Gastrocnemius medialis (tissue), 4 donors: ENCODE results near the gene RNASEL. TPM values are rescaled to one million over a fixed set of nuclear protein-coding genes. Genes with fewer than 3 reads are reported as not detected.
"Not testable (repeated sequence)": the region's sequence is repeated elsewhere in the genome, so short reads cannot be mapped to it uniquely, and the experiment has no call there.

Experiments
- ATAC-seq, 2 donors: fragments of 150-250 bp; one replicate each; pipeline ENCODE4 v1.9.1; 2016
- DNase-seq, 2 donors: peaks; one replicate each; pipeline ENCODE4 v3.0.0-alpha.2; 2019
- H3K27ac ChIP-seq, 4 donors: fragments of 200-600 bp; sonication (generic); 1 replicate in 1 of 4; 2 replicates in 3 of 4; pipeline ENCODE4 v1.5.1; 2016 to 2018; ENCODE audit warnings: mild to moderate bottlenecking in 2 of 4, moderate library complexity in 1 of 4
- H3K27me3 ChIP-seq, 3 donors: fragments of 200-600 bp; sonication (generic) in 2 of 3; 1 replicate in 1 of 3; 2 replicates in 2 of 3; pipeline versions ENCODE4 v1.5.1 to v1.6.0; 2016 to 2019; ENCODE audit warnings: mild to moderate bottlenecking in 1 of 3, moderate library complexity in 1 of 3
- H3K36me3 ChIP-seq, 2 donors: fragments of 200-600 bp; sonication (generic) in 1 of 2; one replicate each; pipeline ENCODE4 v1.5.1; 2017 to 2018
- H3K4me1 ChIP-seq, 2 donors: fragments of 200-600 bp; sonication (generic) in 1 of 2; one replicate each; pipeline ENCODE4 v1.5.1; 2016 to 2017; ENCODE audit warnings: mild to moderate bottlenecking in 2 of 2
- H3K4me3 ChIP-seq, 4 donors: fragments of 200-600 bp; sonication (generic) in 3 of 4; 1 replicate in 1 of 4; 2 replicates in 3 of 4; pipeline ENCODE4 v1.5.1; 2016 to 2019; ENCODE audit warnings: mild to moderate bottlenecking in 2 of 4
- H3K9me3 ChIP-seq, 3 donors: fragments of 200-600 bp; sonication (generic) in 2 of 3; 1 replicate in 1 of 3; 2 replicates in 2 of 3; pipeline ENCODE4 v1.5.1; 2016 to 2019
- POLR2A ChIP-seq, 2 donors: fragments of 450-650 bp; IDR thresholded peaks; one replicate each; pipeline ENCODE4 v1.6.1; 2017; ENCODE audit warnings: antibody characterized with exemption in 2 of 2, mild to moderate bottlenecking in 2 of 2, moderate library complexity in 2 of 2
- in situ Hi-C, 4 donors: fragments of 200-750 bp; cut with MboI; loops; one replicate each; pipeline versions ENCODE4 v1.15.0 to v1.8.0; 2017; ENCODE audit warnings: low sequenced_read_pairs in 4 of 4
- intact Hi-C: fragments of 100-400 bp; cut with DNase I; formaldehyde crosslinking; loops from one replicate; pipeline ENCODE4 v1.15.1; 2023; ENCODE audit warnings: low total_unique reads
- total RNA-seq, 4 donors: library from RNA; depleted of rRNA; stranded (reverse); fragments of >200 nt; gene quantifications; one replicate each; pipeline versions ENCODE4 v1.1.0 to v1.2.3, GENCODE V29; 2016
- TF ChIP-seq, protein P1 (sequence below), 5 experiments: fragments of 450-650 bp in 3 of 5; fragments of 200-600 bp in 2 of 5; sonication (generic) in 2 of 5; IDR thresholded peaks in 4 of 5; conservative IDR thresholded peaks in 1 of 5; 1 replicate in 4 of 5; 2 replicates in 1 of 5; pipeline ENCODE4 v1.5.1; 2016 to 2019; ENCODE audit warnings: antibody characterized with exemption in 5 of 5, mild to moderate bottlenecking in 3 of 5, moderate library complexity in 3 of 5

The RNASEL gene
- total RNA-seq, 4 donors from 2014 or later, result 0.51 to 4.4 (median 2.4) TPM

DNA sequence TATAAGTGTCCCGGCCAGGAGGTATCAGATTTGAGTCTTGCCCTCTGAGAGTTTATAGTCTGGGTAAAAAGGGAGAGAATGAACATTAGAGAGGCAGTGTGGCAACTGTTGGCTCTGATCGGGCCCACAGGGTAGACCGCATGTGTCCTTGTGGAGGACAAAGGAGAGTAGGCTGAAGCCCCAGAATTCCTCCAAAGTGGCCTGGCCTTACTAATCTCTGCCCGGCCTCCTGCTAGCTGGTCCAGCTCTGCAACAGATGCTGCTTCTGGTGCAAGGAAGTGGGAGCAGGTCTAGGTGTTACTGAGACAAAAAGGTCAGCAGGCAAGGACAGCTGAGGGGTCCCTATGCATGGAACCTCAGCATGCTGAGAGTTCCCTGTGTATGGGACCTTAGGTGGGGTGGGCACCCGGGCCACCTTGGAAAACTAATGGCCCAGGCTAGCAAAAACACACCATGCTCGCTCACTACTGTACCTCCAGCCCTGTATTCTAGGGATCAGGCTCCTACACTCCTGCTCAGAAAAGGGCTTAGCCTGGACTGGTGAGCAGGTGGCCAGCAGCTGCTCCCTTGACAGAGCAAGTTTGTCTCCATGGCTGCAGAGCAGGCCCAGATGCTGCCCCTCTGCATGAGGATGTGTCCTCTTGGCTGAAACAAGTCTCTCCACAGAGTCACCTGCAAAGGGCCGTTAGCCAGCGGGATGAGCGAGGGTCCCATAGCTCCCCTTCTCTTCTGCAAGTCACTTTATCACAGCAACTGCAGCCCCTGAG lies 45.4 kb upstream of the RNASEL start:
- in situ Hi-C loops, result no loop called here
- intact Hi-C loops, result no loop called here
- no peak for TF ChIP-seq POLR2A (IDR thresholded peaks at IDR 0.05)
- TF ChIP-seq, protein P1, sequence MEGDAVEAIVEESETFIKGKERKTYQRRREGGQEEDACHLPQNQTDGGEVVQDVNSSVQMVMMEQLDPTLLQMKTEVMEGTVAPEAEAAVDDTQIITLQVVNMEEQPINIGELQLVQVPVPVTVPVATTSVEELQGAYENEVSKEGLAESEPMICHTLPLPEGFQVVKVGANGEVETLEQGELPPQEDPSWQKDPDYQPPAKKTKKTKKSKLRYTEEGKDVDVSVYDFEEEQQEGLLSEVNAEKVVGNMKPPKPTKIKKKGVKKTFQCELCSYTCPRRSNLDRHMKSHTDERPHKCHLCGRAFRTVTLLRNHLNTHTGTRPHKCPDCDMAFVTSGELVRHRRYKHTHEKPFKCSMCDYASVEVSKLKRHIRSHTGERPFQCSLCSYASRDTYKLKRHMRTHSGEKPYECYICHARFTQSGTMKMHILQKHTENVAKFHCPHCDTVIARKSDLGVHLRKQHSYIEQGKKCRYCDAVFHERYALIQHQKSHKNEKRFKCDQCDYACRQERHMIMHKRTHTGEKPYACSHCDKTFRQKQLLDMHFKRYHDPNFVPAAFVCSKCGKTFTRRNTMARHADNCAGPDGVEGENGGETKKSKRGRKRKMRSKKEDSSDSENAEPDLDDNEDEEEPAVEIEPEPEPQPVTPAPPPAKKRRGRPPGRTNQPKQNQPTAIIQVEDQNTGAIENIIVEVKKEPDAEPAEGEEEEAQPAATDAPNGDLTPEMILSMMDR (IDR thresholded peaks at IDR 0.05 in 4 of 5, conservative IDR thresholded peaks at IDR 0.05 in 1 of 5), result no peak
- no peak overlapping the region for H3K4me3 ChIP-seq
- H3K27me3 ChIP-seq, result no peaks in the 10 kb centered on the region
- H3K9me3 ChIP-seq, result no peaks in the 10 kb centered on the region
- ATAC-seq (no peak), DNase-seq (no peak)
- no peaks in the 10 kb centered on the region for H3K4me1 ChIP-seq
- H3K27ac ChIP-seq, result no peak overlapping the region
- no peaks in the 10 kb centered on the region for H3K36me3 ChIP-seq

DNA sequence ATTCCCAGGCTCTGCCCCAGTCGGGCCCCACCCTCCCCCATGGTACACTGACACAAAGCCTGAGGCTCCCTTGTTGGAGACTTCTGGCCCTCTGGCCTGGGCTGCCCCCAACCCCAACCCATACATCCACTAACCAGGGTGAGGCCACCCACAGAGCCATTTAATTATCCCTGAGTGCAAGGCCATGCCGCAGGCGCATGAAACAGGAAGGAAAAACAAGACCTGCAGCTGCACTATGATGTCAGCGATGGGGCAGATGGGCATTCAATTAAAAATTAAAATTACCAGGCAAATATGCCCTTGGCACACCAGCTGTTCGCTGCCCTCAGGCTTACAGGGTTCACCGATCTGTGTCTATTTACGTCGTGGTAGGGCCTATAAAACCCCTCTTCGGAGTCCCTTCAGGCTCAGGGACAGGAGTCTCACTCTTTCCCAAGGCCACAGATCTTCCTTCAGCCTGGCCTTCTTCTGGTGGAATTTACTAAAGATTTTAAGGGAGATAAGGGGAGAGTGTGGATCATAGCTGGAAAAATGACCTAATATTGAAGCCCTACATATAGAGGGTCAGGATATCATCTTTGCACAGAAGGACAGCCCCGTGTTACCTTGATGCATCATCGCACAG lies 44.7 kb upstream of the RNASEL start:
- DNase-seq (no peak), ATAC-seq (no peak)
- TF ChIP-seq, protein P1 (IDR thresholded peaks at IDR 0.05 in 4 of 5, conservative IDR thresholded peaks at IDR 0.05 in 1 of 5), result no peak
- TF ChIP-seq POLR2A (IDR thresholded peaks at IDR 0.05), result no peak

DNA sequence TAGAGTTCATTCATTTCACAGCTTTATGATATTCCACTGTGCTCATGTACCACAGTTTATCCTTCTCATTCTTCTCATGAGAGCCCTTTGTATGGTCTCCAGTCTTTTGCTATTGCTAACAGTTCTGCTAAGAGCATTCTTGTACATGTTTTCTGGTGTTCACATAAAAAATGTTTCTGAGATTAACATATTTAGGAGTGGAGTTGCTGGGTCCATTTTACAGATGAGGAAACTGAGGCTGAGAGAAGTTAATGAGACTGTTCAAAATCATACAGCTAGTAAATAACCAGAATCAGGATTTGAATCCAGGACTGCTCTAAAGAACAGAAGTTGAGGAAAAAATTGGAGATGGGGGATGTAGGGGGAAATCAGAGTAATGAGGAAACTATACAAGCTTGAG lies 44.0 kb upstream of the RNASEL start:
- in situ Hi-C loops (no loop called here), intact Hi-C loops (no loop called here)
- Histone ChIP-seq H3K27ac (no peak overlapping the region), H3K9me3 (no peaks in the 10 kb centered on the region), H3K4me3 (no peak overlapping the region), H3K4me1 (no peaks in the 10 kb centered on the region), H3K27me3 (no peaks in the 10 kb centered on the region), H3K36me3 (no peaks in the 10 kb centered on the region)
- TF ChIP-seq, protein P1 (IDR thresholded peaks at IDR 0.05 in 4 of 5, conservative IDR thresholded peaks at IDR 0.05 in 1 of 5), result no peak
- no peak for TF ChIP-seq POLR2A (IDR thresholded peaks at IDR 0.05)
- DNase-seq (no peak), ATAC-seq (no peak)

More for the DNA sequence above, 44.7 kb upstream of the RNASEL start:
- H3K36me3 ChIP-seq, result no peaks in the 10 kb centered on the region
- no peaks in the 10 kb centered on the region for H3K27me3 ChIP-seq
- intact Hi-C loops (no loop called here), in situ Hi-C loops (no loop called here)
- no peaks in the 10 kb centered on the region for H3K9me3 ChIP-seq
- no peaks in the 10 kb centered on the region for H3K4me1 ChIP-seq
- no peak overlapping the region for H3K4me3 ChIP-seq
- H3K27ac ChIP-seq, result no peak overlapping the region

DNA sequence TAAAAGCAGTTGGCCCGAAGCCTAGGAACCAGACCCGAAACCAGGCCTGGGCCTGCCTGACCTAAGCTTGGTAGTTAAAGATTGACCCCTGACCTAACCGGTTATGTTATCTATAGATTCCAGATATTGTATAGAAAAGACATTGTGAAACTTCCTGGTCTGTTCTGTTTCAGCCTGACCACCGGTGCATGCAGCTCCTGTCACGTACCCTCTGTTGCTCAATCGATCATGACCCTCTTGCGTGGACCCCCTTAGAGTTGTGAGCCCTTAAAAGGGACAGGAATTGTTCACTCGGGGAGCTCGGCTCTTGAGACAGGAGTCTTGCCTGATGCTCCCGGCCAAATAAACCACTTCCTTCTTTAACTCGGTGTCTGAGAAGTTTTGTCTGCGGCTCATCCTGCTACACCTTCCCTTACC lies 43.4 kb upstream of the RNASEL start:
- H3K4me3 ChIP-seq, H3K27ac ChIP-seq, DNase-seq, H3K4me1 ChIP-seq, H3K36me3 ChIP-seq, intact Hi-C loops, H3K27me3 ChIP-seq, ATAC-seq, in situ Hi-C loops, H3K9me3 ChIP-seq: not testable (repeated sequence)

DNA sequence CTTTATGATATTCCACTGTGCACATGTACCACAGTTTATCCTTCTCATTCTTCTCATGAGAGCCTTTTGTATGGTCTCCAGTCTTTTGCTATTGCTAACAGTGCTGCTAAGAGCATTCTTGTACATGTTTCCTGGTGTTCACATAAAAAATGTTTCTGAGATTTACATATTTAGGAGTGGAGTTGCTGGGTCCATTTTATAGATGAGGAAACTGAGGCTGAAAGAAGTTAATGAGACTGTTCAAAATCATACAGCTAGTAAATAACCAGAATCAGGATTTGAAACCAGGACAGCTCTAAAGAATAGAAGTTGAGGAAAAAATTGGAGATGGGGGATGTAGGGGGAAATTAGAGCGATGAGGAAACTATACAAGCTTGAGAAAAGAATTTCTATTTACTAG lies 42.9 kb upstream of the RNASEL start:
- H3K4me1 ChIP-seq, result no peaks in the 10 kb centered on the region
- no peak overlapping the region for H3K4me3 ChIP-seq
- in situ Hi-C loops, result no loop called here
- no peaks in the 10 kb centered on the region for H3K9me3 ChIP-seq
- DNase-seq (no peak), ATAC-seq (no peak)
- intact Hi-C loops, result no loop called here
- no peaks in the 10 kb centered on the region for H3K27me3 ChIP-seq
- no peaks in the 10 kb centered on the region for H3K36me3 ChIP-seq
- no peak for TF ChIP-seq POLR2A (IDR thresholded peaks at IDR 0.05)
- TF ChIP-seq, protein P1 (IDR thresholded peaks at IDR 0.05 in 4 of 5, conservative IDR thresholded peaks at IDR 0.05 in 1 of 5), result no peak
- H3K27ac ChIP-seq, result no peak overlapping the region
